H1 (cell line): Measurements from ENCODE around the gene SH3BGRL3. TPM values are rescaled to one million over a fixed set of nuclear protein-coding genes. Genes with fewer than 3 reads are reported as not detected.

Source experiments
- CTCF ChIA-PET: fragments of 300-600 bp; sonication (Branson Sonifier 250); formaldehyde crosslinking; loops from one replicate; lab custom pipeline; 2021; ENCODE audit not compliant: partially characterized antibody; lab: Charles Lee
- POLR2A ChIA-PET: fragments of 300-600 bp; sonication (Branson Sonifier 250); formaldehyde crosslinking; loops from one replicate; lab custom pipeline; 2021; ENCODE audit warnings: inconsistent platforms; ENCODE audit not compliant: partially characterized antibody; lab: Charles Lee
- DNase-seq, 2 experiments: peaks; one replicate each; pipeline versions ENCODE4 v3.0.0 to v3.0.0-alpha.2; 2010 to 2022; ENCODE audit warnings: low spot score in 2 of 2, low read depth in 1 of 2, mixed read lengths in 1 of 2
- FAIRE-seq: peaks from 2 replicates; lab custom pipeline; 2011; peaks lifted over from hg19 to GRCh38; lab: Jason Lieb, UNC
- H2AFZ ChIP-seq: 2 replicates; pipeline ENCODE4 v1.8.1; 2012; ENCODE audit warnings: low read length, inconsistent platforms
- H2AK5ac ChIP-seq: 2 replicates; pipeline ENCODE4 v1.6.1; 2013; ENCODE audit warnings: low read depth, low read length
- H2BK120ac ChIP-seq: replicated peaks from 2 replicates; pipeline ENCODE3; 2013; ENCODE audit warnings: low read depth, low read length, inconsistent platforms
- H2BK12ac ChIP-seq: 2 replicates; pipeline ENCODE4 v1.6.1; 2013; ENCODE audit warnings: low read depth, low read length
- H2BK15ac ChIP-seq: 2 replicates; pipeline ENCODE4 v1.6.1; 2013; ENCODE audit warnings: low read length
- H2BK20ac ChIP-seq: 2 replicates; pipeline ENCODE4 v1.6.1; 2013; ENCODE audit warnings: low read length
- H2BK5ac ChIP-seq: 2 replicates; pipeline ENCODE4 v1.6.1; 2013; ENCODE audit warnings: low read depth, low read length
- H3K14ac ChIP-seq: 2 replicates; pipeline ENCODE4 v1.6.1; 2013; ENCODE audit warnings: inconsistent platforms; ENCODE audit not compliant: insufficient read length
- H3K18ac ChIP-seq: 2 replicates; pipeline ENCODE4 v1.6.1; 2013; ENCODE audit warnings: low read length; ENCODE audit errors: extremely low read depth
- H3K23ac ChIP-seq: 2 replicates; pipeline ENCODE4 v1.6.1; 2013; ENCODE audit warnings: inconsistent platforms; ENCODE audit not compliant: insufficient read length
- H3K23me2 ChIP-seq: 2 replicates; pipeline ENCODE4 v1.6.1; 2013; ENCODE audit warnings: low read depth, low read length
- H3K27ac ChIP-seq: 2 replicates; pipeline ENCODE4 v1.6.1; 2011; ENCODE audit warnings: low read depth, low read length, inconsistent platforms
- H3K27me3 ChIP-seq, 4 experiments: replicated peaks in 1 of 4; 1 replicate in 1 of 4; 2 replicates in 3 of 4; pipeline versions ENCODE4 v1.6.1 to v1.8.1; 2011 to 2013; ENCODE audit warnings: low read length in 3 of 4, mild to moderate bottlenecking in 3 of 4, inconsistent platforms in 2 of 4, mixed read lengths in 2 of 4, moderate library complexity in 1 of 4; ENCODE audit not compliant: control insufficient read depth in 3 of 4, insufficient read depth in 3 of 4; ENCODE audit errors: extremely low read depth in 1 of 4
- H3K36me3 ChIP-seq, 4 experiments: 2 replicates each; pipeline versions ENCODE4 v1.6.1 to v1.8.1; 2011 to 2013; ENCODE audit warnings: mild to moderate bottlenecking in 4 of 4, low read length in 3 of 4, moderate library complexity in 2 of 4, control low read depth in 1 of 4, inconsistent platforms in 1 of 4; ENCODE audit not compliant: insufficient read depth in 4 of 4, control insufficient read depth in 2 of 4
- H3K4ac ChIP-seq: replicated peaks from 2 replicates; pipeline ENCODE3; 2013; ENCODE audit warnings: low read length, low read depth, mixed read lengths, inconsistent platforms; ENCODE audit not compliant: insufficient read length
- H3K4me1 ChIP-seq, 4 experiments: replicated peaks in 1 of 4; 1 replicate in 1 of 4; 2 replicates in 3 of 4; pipeline versions ENCODE4 v1.6.1 to v1.8.1; 2011 to 2013; ENCODE audit warnings: low read length in 3 of 4, inconsistent platforms in 2 of 4, mixed read lengths in 1 of 4; ENCODE audit not compliant: insufficient read depth in 4 of 4, control insufficient read depth in 3 of 4
- H3K4me2 ChIP-seq, 2 experiments: 2 replicates each; pipeline versions ENCODE4 v1.6.1 to v1.8.1; 2011 to 2013; ENCODE audit warnings: low read depth in 2 of 2, low read length in 2 of 2, control low read depth in 1 of 2, inconsistent platforms in 1 of 2, mild to moderate bottlenecking in 1 of 2; ENCODE audit not compliant: insufficient read depth in 1 of 2
- H3K4me3 ChIP-seq, 4 experiments: fragments of 200-600, 300-600 bp in 1 of 4; sonication (generic), shearing (Covaris generic), sonication (Bioruptor Twin) in 1 of 4; 2 replicates each; pipeline versions ENCODE4 v1.5.1 to v1.8.1; 2011 to 2016; ENCODE audit warnings: low read length in 4 of 4, low read depth in 3 of 4, control low read depth in 2 of 4, inconsistent platforms in 2 of 4, mild to moderate bottlenecking in 2 of 4, mixed read lengths in 1 of 4, moderate library complexity in 1 of 4; ENCODE audit not compliant: insufficient read depth in 2 of 4; ENCODE audit errors: extremely low read depth in 1 of 4
- H3K56ac ChIP-seq: replicated peaks from 2 replicates; pipeline ENCODE3; 2013; ENCODE audit warnings: low read depth, mild to moderate bottlenecking, mixed read lengths, low read length, inconsistent platforms; ENCODE audit not compliant: insufficient read length
- H3K79me1 ChIP-seq: 2 replicates; pipeline ENCODE4 v1.6.1; 2013; ENCODE audit warnings: low read depth, low read length, control low read depth
- H3K79me2 ChIP-seq, 2 experiments: 2 replicates each; pipeline versions ENCODE4 v1.6.1 to v1.8.1; 2012 to 2013; ENCODE audit warnings: low read length in 2 of 2, mild to moderate bottlenecking in 2 of 2, inconsistent platforms in 1 of 2; ENCODE audit not compliant: insufficient read depth in 2 of 2, control insufficient read depth in 1 of 2
- H3K9ac ChIP-seq, 4 experiments: replicated peaks in 1 of 4; 1 replicate in 1 of 4; 2 replicates in 3 of 4; pipeline versions ENCODE4 v1.6.1 to v1.8.1; 2011 to 2013; ENCODE audit warnings: low read depth in 3 of 4, low read length in 3 of 4, control low read depth in 2 of 4, mild to moderate bottlenecking in 2 of 4, moderate library complexity in 2 of 4, inconsistent platforms in 1 of 4; ENCODE audit errors: extremely low read depth in 1 of 4
- H3K9me3 ChIP-seq, 2 experiments: 2 replicates each; pipeline versions ENCODE4 v1.6.1 to v1.8.1; 2012 to 2013; ENCODE audit warnings: mild to moderate bottlenecking in 2 of 2, moderate library complexity in 2 of 2, control low read depth in 1 of 2, inconsistent platforms in 1 of 2, low read depth in 1 of 2, low read length in 1 of 2, mixed read lengths in 1 of 2; ENCODE audit not compliant: insufficient read depth in 2 of 2
- H4K20me1 ChIP-seq, 2 experiments: replicated peaks in 1 of 2; 2 replicates each; pipeline versions ENCODE3 to v1.8.1; 2011 to 2013; ENCODE audit warnings: inconsistent platforms in 2 of 2, low read length in 2 of 2, mild to moderate bottlenecking in 1 of 2; ENCODE audit not compliant: insufficient read depth in 2 of 2, control insufficient read depth in 1 of 2
- H4K5ac ChIP-seq: 2 replicates; pipeline ENCODE4 v1.6.1; 2013; ENCODE audit warnings: low read length, low read depth, mixed read lengths, inconsistent platforms; ENCODE audit not compliant: insufficient read length
- H4K8ac ChIP-seq: 2 replicates; pipeline ENCODE4 v1.8.0; 2013; ENCODE audit warnings: mild to moderate bottlenecking, moderate library complexity, low read length, inconsistent platforms; ENCODE audit not compliant: insufficient read depth; ENCODE audit errors: extremely low read depth
- H4K91ac ChIP-seq: replicated peaks from 2 replicates; pipeline ENCODE3; 2013; ENCODE audit warnings: low read length, mixed read lengths, inconsistent platforms; ENCODE audit not compliant: insufficient read length
- PHF8 ChIP-seq: fragments of 200-600 bp; sonication (generic); conservative IDR thresholded peaks from 2 replicates; pipeline ENCODE4 v1.7.1; 2012; ENCODE audit warnings: low read depth, mild to moderate bottlenecking, inconsistent platforms, low read length, moderate library complexity
- POU5F1 ChIP-seq: IDR thresholded peaks from 2 replicates; pipeline ENCODE4 v1.6.1; 2011; ENCODE audit warnings: low read depth, mild to moderate bottlenecking, low read length, moderate library complexity
- TAF1 ChIP-seq: IDR thresholded peaks from 2 replicates; pipeline ENCODE4 v1.6.1; 2011; ENCODE audit warnings: mild to moderate bottlenecking, low read depth, low read length
- WGBS, 2 experiments: shearing (Covaris generic) in 1 of 2; methylation state at CpG; one replicate each; pipeline versions ENCODE4 v1.1.6 to v1.1.7; 2013 to 2015; ENCODE audit warnings: low lambda C conversion rate in 2 of 2, mixed read lengths in 2 of 2, inconsistent platforms in 1 of 2, low coverage in 1 of 2, missing lambda C conversion rate in 1 of 2; ENCODE audit not compliant: insufficient replicate concordance in 2 of 2, insufficient coverage in 1 of 2, insufficient read length in 1 of 2; ENCODE audit errors: extremely low coverage in 1 of 2, missing lambda C conversion rate in 1 of 2; 5-methylcytosine and 5-hydroxymethylcytosine counted together
- polyA plus RNA-seq, 7 experiments: library from polyadenylated mRNA; depleted of rRNA in 3 of 7; stranded (reverse) in 5 of 7; unstranded in 2 of 7; fragments of >200 nt in 5 of 7; fragments of 200-250 nt in 2 of 7; gene quantifications; 1 replicate in 5 of 7; 2 replicates in 1 of 7; 4 replicates in 1 of 7; pipeline versions ENCODE4 v1.2.1 to v1.2.3, GENCODE V29; 2011 to 2013; ENCODE audit warnings: missing spikeins in 2 of 7, mixed read lengths in 2 of 7
- total RNA-seq: library from RNA; stranded (reverse); fragmentation: NEBNext Ultra II Directional; extraction: Animal tissue kit (Norgen Biotek cat#: 25700); gene quantifications from 2 replicates; pipeline ENCODE4 v1.2.1, GENCODE V29; 2021

SH3BGRL3 gene
- total and polyA plus RNA-seq, 2 of the 8 experiments (the other 6 are each of a cell fraction or from before 2014, with no cell fraction given), result 77.8 to 107 TPM

DNA sequence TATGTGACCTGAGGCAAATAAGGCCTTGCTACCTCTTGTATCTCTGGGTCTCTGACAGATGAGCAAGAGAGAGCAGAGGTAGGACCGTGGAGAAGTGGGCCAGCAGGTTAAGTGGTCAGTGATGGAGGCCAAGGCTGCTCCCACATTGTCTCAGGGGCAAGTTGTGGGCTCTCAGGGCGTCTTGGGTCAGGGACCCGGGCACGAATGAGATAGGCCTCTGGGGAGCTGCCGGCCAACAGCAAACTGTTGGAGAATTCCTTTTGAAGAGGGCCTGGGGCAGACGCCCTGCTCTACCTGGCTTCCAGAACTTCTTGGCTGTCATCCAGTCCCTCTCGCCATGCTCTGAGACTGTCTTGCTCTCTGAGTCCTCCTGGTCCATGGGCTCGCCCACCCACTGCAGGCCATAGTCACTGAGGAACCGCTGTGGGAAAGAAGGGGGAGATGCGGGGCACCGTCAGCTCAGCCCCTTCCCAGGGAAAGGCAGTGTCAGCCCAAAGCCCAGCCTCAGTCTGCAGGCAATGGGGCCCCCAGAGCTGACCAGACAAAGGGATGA, 14.1 kb downstream of the SH3BGRL3 start:
- no peaks in the 10 kb centered on the region for H4K20me1 ChIP-seq
- no peak overlapping the region for H3K14ac ChIP-seq
- no peak overlapping the region for H4K5ac ChIP-seq
- H3K9ac ChIP-seq, result no peak overlapping the region
- H2BK15ac ChIP-seq, result no peak overlapping the region
- no peak overlapping the region for H3K23ac ChIP-seq
- no peak overlapping the region for H2BK5ac ChIP-seq
- H2BK12ac ChIP-seq, result no peak overlapping the region
- H3K79me2 ChIP-seq, result no peaks in the 10 kb centered on the region
- no peaks in the 10 kb centered on the region for H3K79me1 ChIP-seq
- no peaks in the 10 kb centered on the region for H3K9me3 ChIP-seq
- no peak overlapping the region for H3K4ac ChIP-seq
- no peak overlapping the region for H2BK20ac ChIP-seq
- no peak overlapping the region for H3K4me3 ChIP-seq
- 81% methylated on average over 9 of the region's 11 CpGs; no CpG with 5 or more reads in 1 of the 2 experiments for WGBS, 2 experiments
- no peak overlapping the region for H4K91ac ChIP-seq
- no peak for DNase-seq
- no peak overlapping the region for H2AK5ac ChIP-seq
- no peak overlapping the region for H4K8ac ChIP-seq
- CTCF ChIA-PET, result interaction anchor here (1.2 to 57.0 kb wide), 3 partner anchors 1 to 70 kb away, joined by 3 to 1530 read pairs (median 1530); partner anchors contain the start of genes CD52, SH3BGRL3 and UBXN11
- H2BK120ac ChIP-seq, result no peak overlapping the region
- no peaks in the 10 kb centered on the region for H3K23me2 ChIP-seq
- H3K27me3 ChIP-seq, result no peaks in the 10 kb centered on the region
- no peak overlapping the region for H2AFZ ChIP-seq
- H3K4me2 ChIP-seq, result no peak overlapping the region
- no peak overlapping the region for H3K18ac ChIP-seq
- H3K27ac ChIP-seq, result no peak overlapping the region
- peaks cover 0 to 22% (median 17%) of the 10 kb centered on the region in 4 experiments; a peak in 6 of 7 replicates for H3K4me1 ChIP-seq
- H3K36me3 ChIP-seq, result no peaks in the 10 kb centered on the region
- TF ChIP-seq POU5F1, result no peak
- no peak for TF ChIP-seq PHF8
- TF ChIP-seq TAF1, result no peak
- POLR2A ChIA-PET, result interaction anchor here (1.2 to 1.4 kb wide), 4 partner anchors 9 to 119 kb away, joined by 3 to 4 read pairs (median 4); no protein-coding TSS in a partner anchor
- no peak for FAIRE-seq
- H3K56ac ChIP-seq, result no peak overlapping the region
